NCI-H2196 treated with DMSO at 0.1 percent for 48 hours (cell line): ENCODE data around the gene FAM162B.
"Not testable (repeated sequence)": the region's sequence is repeated elsewhere in the genome, so short reads cannot be mapped to it uniquely, and the experiment has no call there.

ENCODE experiments used
- DNase-seq: peaks from one replicate; lab custom pipeline; 2025; ENCODE audit not compliant: unreplicated experiment; lab: John Stamatoyannopoulos, UW

The FAM162B gene

DNA sequence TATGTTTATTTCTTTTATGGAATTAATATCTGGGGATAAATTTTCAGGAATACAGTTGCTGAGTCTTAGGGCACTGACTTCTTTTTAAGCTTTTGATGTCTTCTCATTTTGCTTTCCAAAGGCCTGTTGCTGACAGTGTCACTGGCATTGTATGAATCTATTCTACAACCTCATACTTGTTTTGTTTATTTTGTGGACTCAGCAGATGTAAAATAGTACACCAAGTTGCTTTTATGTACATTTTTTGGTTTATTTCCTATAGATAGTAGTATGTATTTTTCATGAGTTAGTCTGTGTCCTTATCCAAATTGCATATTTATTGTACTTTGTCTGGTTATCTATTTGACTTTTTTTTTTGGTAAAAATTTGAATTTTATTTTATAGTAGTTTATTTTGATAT is 35.0 kb downstream of the FAM162B start:
- DNase-seq = no peak

DNA sequence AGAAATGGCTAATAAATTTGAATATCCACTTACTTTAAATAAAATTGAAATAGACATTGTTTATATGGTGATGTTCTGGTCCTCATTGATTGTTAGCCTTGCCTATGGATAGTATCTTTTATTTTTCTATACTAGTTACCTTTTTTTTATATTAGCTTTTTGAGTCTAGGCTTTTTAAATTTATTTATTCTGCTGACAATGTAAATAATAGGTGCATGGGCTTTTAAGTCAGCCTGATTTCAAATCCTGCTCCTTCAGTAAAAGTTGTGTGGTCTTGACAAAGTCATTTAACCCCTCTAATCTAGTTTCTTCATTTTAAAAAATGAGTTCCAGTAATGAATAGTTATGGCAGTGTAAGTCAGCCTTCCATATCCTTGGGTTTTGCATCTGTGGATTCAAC is 38.6 kb downstream of the FAM162B start:
- DNase-seq = no peak

DNA sequence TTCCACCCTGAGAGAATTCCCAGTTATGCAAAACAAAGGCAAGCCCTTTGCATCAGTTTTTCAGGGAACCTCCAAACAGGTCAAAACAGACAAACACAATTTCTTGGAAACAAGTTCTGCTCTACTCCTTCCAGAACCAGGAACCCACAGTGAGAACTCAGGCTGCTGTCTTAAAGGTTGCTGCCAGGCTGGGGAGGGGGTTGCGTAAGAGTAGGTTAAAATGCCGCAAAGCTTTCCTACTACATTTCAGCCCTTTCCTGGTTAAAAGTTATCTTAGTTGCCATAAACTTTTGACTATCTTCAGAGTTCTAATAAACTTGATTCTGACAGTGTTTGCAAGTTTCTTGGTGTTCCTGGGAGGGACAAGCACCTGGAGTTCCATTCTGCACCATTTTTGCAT is 50.8 kb downstream of the FAM162B start:
- no peak for DNase-seq

DNA sequence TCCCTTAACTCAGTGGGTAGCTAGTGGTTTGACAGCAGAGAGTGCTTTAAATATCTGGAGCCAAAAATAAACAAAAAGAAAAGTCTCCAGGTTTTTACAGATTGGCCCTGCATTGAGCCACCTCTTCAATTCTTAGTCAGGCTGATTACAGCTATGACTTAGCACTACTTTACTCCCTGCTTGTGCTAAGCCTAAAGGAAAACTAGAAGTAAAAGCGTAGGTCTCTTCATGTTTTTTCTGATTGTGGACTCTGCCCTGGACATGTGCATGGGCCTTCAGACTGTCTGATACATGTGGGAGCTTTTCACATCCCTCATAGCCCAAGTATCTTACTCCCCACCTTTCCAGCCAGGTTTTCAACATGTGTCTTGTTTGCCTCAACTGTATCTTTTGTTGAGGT is 51.2 kb downstream of the FAM162B start:
- no peak for DNase-seq

DNA sequence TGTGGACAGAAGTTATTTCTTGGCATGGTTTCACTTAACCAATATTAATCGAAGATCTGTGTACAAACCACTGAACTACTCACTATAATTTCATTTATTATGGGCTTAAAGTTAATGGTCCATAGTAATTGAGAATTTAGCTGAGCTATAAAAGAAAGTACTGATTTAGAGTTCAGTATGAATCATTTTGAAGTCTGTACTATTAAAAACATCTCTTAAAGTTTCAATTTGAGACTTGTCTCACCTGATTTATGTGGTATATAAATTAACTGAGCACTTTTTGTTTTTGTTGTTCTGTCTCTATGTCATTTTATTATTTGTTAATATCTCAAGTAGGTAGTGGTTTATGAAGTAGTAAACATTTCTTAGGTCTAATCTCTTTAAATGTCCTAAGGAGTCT is 59.6 kb downstream of the FAM162B start:
- DNase-seq = no peak

DNA sequence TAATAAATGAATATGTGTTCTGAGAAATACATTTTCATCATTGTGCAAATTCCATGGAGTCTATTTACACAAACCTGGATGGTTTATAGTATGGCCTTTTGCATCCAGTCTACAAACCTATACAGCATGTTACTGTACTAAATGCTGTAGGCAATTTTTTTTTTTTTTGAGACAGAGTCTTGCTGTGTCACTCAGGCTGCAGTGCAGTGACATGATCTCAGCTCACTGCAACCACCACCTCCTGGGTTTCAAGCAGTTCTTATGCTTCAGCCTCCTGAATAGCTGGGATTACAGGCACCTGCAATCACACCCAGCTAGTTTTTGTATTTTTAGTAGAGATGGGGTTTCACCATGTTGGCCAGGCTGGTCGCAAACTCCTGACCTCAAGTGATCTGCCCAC is 61.6 kb downstream of the FAM162B start:
- not testable (repeated sequence) for DNase-seq
